ENCODE results near the gene LARP7.

DNA sequence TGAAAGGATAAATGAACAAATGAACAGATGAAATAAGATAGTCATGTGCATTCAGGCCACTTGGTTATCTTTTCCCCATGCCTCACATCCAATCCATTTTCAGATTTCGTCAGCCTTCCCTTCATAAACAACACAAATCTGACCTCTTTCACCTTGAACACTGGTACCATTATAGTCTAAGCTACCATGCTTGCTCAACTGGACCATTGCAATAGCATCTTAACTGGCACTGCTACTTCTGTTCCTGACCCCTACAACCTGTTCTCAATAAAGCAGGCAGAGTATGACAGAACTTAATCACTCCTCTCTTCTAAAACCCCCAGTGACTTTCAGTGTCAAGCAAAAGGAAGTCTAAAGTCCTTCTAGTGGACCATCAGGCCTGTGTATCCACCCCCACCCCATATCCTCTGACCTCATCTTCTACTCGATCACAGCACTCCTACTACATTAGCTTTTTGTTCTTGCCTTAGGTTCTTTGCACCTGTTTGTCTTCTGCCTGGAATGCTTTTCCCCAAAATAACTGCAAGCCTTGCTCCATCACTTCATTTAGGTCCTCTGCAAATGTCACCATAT lies 40.7 kb downstream of the LARP7 start:
- TF ChIP-seq, protein P1, sequence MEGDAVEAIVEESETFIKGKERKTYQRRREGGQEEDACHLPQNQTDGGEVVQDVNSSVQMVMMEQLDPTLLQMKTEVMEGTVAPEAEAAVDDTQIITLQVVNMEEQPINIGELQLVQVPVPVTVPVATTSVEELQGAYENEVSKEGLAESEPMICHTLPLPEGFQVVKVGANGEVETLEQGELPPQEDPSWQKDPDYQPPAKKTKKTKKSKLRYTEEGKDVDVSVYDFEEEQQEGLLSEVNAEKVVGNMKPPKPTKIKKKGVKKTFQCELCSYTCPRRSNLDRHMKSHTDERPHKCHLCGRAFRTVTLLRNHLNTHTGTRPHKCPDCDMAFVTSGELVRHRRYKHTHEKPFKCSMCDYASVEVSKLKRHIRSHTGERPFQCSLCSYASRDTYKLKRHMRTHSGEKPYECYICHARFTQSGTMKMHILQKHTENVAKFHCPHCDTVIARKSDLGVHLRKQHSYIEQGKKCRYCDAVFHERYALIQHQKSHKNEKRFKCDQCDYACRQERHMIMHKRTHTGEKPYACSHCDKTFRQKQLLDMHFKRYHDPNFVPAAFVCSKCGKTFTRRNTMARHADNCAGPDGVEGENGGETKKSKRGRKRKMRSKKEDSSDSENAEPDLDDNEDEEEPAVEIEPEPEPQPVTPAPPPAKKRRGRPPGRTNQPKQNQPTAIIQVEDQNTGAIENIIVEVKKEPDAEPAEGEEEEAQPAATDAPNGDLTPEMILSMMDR (IDR thresholded peaks at IDR 0.05) = no peak
- TF ChIP-seq POLR2A (IDR thresholded peaks at IDR 0.05) = no peak
- no peak for TF ChIP-seq EP300 (IDR thresholded peaks at IDR 0.05)
